Right hindlimb (tissue), 1 donor: ENCODE measurements around the gene MRTFB.
"Not testable (repeated sequence)": the region's sequence is repeated elsewhere in the genome, so short reads cannot be mapped to it uniquely, and the experiment has no call there.

Source experiments
- DNase-seq: peaks from one replicate; pipeline ENCODE4 v3.0.0-alpha.2; 2018

Gene MRTFB

GRCh38 chr16:14139872-14140271 is 68.8 kb downstream of the MRTFB start:
- no peak for DNase-seq

GRCh38 chr16:14140923-14141322 is 69.8 kb downstream of the MRTFB start:
- DNase-seq: no peak

GRCh38 chr16:14146445-14146844 is 75.3 kb downstream of the MRTFB start:
- no peak for DNase-seq

- DNase-seq: no peak
Measured at GRCh38 chr16:14148016-14148415, 76.9 kb downstream of the MRTFB start.

GRCh38 chr16:14148569-14148968 is 77.5 kb downstream of the MRTFB start:
- DNase-seq: no peak

- no peak for DNase-seq
Measured at GRCh38 chr16:14150796-14151195, 79.7 kb downstream of the MRTFB start.

- no peak for DNase-seq
Measured at GRCh38 chr16:14151256-14152030, 80.3 kb downstream of the MRTFB start.

GRCh38 chr16:14155572-14156190 is 84.6 kb downstream of the MRTFB start:
- DNase-seq: no peak

- no peak for DNase-seq
Measured at GRCh38 chr16:14164916-14165662, 94.0 kb downstream of the MRTFB start.

GRCh38 chr16:14168146-14168545 is 97.0 kb downstream of the MRTFB start:
- DNase-seq: no peak

GRCh38 chr16:14172200-14172809 is 101.2 kb downstream of the MRTFB start:
- DNase-seq: no peak

- DNase-seq: no peak
Measured at GRCh38 chr16:14175086-14175485, 104.0 kb downstream of the MRTFB start.

GRCh38 chr16:14177704-14178103 is 106.6 kb downstream of the MRTFB start:
- no peak for DNase-seq

- DNase-seq: no peak
Measured at GRCh38 chr16:14179116-14179515, 108.0 kb downstream of the MRTFB start.

GRCh38 chr16:14180481-14180944 is 109.4 kb downstream of the MRTFB start:
- no peak for DNase-seq

- DNase-seq: no peak
Measured at GRCh38 chr16:14181371-14182050, 110.4 kb downstream of the MRTFB start.

GRCh38 chr16:14182999-14183398 is 111.9 kb downstream of the MRTFB start:
- no peak for DNase-seq

- not testable (repeated sequence) for DNase-seq
Measured at GRCh38 chr16:14183962-14184361, 112.8 kb downstream of the MRTFB start.

GRCh38 chr16:14186007-14186794 is 115.1 kb downstream of the MRTFB start:
- DNase-seq: peak; percentile 68

- no peak for DNase-seq
Measured at GRCh38 chr16:14186795-14187221, 115.7 kb downstream of the MRTFB start.

GRCh38 chr16:14187517-14188338 is 116.6 kb downstream of the MRTFB start:
- DNase-seq: no peak
